GM18909 (cell line): Measurements from ENCODE around the gene WIF1.

Experiments
- ATAC-seq: cut with Tn5 transposase; IDR thresholded peaks from one replicate; pipeline ENCODE4 v1.9.1; 2021; ENCODE audit warnings: mild to moderate bottlenecking; ENCODE audit not compliant: unreplicated experiment, poor library complexity

WIF1 gene

DNA sequence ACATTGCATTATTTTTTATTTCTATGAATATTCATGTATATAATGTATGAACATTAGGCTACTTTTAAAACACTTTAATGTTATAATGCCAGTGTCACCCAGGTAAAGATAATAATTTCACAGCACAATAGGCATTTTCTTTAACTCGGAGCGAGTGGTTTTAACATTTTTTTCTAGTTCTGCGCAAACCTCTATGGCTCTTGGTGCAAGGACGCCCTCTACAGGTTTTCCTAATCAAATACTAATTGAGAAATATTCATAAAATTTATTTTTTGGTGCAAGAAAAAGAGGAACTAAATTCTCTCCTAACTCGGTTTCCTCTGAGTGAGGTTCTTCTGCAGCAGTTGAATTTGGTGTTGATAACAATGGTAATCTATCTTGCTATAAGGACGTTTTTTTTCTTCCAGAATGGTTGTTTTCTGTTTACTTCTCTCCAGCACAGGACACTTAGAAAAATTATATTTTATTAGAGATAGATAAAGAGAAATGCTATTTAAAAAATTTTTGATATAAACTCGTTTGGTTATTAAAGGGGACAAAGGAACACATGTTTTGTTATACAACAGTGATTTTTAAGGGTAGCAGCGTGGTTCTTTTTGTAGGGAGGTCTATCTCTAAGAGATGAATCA lies 2.4 kb upstream of the WIF1 start:
- no peak for ATAC-seq

GRCh38 chr12:65122703-65123102 lies 1.6 kb upstream of the WIF1 start:
- ATAC-seq, result no peak

DNA sequence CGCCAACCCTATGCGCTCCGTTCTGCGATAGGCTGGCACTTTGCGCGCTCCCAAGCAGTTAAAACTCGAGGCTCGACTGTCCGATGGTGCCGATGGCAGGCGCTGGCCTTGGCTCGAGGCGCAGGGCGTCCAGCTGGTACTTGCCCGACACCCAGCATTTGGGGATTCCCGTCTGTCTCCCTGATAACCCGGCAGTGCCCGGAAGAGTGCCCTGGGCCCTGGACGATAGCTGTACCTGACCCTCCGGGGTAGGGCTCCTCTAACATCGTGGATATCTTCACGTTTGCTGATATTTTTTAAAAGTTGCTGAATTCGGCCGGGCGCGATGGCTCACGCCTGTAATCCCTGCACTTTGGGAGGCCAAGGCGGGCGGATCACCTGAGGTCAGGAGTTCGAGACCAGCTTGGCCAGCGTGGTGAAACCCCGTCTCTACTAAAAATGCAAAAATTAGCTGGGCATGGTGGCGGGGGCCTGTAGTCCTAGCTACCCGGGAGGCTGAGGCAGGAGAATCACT lies 908 bp upstream of the WIF1 start:
- no peak for ATAC-seq

- ATAC-seq, result no peak
Measured at GRCh38 chr12:65119063-65119462, 2.0 kb downstream of the WIF1 start.

DNA sequence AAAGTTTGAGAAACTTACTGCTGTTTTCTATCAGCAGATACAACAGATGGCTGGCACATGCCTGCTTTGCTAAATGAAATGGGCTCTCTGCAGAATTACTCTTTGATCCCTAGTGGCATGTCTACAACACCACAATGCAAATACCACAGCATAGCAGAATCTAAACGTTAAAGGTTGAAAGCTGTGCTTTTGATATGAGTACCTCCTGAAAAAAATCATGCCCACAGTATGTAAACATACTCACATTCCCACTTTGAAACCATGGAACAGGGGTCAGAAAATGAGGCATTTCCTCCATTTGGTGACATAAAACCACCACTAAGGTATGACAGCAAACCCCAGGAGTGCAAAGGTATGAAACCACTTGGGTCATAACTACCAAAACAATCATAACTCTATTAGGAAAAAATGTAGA lies 7.5 kb downstream of the WIF1 start:
- ATAC-seq, result no peak

DNA sequence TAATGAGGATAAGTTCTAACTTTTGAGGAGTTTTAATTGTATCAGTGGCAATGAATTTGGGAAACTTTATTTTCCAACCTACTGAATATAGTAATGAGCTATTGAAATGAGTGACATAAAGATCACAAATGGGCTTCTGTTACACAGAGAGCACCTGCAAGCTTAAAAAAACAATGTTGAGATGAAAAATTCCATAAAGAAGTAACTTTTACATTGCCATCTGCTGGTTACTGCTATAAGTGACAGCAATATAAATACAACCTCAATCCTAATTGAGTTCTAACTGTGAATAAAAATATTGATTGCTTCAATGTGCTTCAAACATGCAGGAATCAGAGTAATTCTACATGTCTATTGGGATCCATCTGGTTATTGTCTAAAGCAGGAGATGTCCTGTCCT lies 14.2 kb downstream of the WIF1 start:
- no peak for ATAC-seq

GRCh38 chr12:65100140-65100539 lies 21.0 kb downstream of the WIF1 start:
- no peak for ATAC-seq

- no peak for ATAC-seq
Measured at GRCh38 chr12:65099182-65099581, 21.9 kb downstream of the WIF1 start.

GRCh38 chr12:65098364-65098763 lies 22.7 kb downstream of the WIF1 start:
- no peak for ATAC-seq

GRCh38 chr12:65094722-65095121 lies 26.4 kb downstream of the WIF1 start:
- no peak for ATAC-seq

DNA sequence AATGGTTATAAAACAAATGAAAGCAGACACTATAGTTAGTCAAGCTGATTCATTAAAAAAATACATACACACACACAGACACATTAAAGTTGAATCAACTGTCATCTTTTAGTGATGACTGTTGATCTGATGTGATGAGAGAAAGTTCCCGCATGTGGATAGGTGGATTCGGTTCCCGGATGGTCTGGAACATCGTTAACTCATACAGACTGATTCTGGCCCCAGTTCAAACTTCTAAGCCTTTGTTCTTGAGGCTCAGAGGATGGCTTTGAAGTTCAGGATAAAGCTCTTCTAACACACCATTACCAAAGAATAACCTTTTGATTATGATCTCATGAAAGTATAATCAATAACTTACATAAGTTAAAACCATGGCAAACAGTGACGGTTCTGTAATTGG lies 27.5 kb downstream of the WIF1 start:
- no peak for ATAC-seq

- no peak for ATAC-seq
Measured at GRCh38 chr12:65090461-65090860, 30.6 kb downstream of the WIF1 start.

DNA sequence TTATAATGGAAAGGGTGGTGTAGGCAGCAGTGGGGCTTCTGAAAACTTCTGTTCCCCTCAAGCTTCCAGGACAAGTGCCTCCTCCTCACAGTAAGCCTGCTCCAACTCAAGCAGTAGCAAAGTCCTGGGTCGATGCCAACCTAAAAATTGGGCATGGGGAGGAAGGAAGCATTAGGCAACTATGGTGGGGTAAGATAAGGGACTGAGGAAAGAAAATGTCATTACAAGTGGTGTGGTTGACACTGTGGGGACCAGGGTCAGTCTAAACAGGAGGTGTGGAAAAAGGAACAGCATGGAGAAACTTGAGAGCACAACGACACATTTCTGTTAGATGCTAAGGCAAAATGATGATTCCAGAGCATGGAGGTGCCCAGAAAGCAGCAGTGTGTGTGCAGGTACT lies 34.9 kb downstream of the WIF1 start:
- ATAC-seq, result no peak

DNA sequence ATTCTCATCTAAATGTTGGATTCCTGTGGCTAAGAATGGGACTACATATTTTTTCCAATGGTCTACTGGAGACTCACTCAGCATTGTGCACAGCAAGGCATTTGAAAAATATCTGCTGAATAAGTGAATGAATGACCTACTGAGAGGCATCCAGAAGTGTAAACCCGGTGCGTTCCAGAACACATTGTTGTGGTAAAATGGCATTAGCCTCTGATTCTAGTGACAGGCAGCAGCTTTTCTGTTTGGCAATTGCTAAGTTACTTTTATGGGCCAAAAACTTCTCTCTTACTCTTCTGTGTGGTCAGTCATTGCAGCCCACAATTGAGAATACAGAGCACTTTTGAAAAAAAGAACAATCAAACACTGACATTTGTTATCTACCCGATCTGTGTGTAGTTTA lies 36.5 kb downstream of the WIF1 start:
- no peak for ATAC-seq

DNA sequence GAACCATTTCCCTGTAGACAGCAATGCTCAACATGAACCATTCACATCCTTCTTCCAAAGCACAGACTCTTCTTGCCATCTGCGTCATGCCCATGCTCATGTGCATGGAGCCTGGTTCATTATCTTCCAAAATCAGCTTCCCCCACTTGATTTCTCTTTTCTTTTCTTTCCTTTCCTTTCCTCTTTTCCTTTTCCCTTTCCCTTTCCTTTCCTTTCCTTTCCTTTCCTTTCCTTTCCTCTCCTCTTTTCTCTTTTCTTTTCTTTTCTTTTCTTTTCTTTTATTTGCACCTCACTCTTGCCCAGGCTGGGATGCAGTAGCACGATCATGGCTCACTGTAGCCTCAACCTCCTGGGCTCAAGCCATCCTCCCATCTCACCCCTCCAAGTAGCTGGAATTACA lies 37.5 kb downstream of the WIF1 start:
- ATAC-seq, result no peak

- ATAC-seq, result no peak
Measured at GRCh38 chr12:65082406-65082805, 38.7 kb downstream of the WIF1 start.

- no peak for ATAC-seq
Measured at GRCh38 chr12:65081496-65081895, 39.6 kb downstream of the WIF1 start.

DNA sequence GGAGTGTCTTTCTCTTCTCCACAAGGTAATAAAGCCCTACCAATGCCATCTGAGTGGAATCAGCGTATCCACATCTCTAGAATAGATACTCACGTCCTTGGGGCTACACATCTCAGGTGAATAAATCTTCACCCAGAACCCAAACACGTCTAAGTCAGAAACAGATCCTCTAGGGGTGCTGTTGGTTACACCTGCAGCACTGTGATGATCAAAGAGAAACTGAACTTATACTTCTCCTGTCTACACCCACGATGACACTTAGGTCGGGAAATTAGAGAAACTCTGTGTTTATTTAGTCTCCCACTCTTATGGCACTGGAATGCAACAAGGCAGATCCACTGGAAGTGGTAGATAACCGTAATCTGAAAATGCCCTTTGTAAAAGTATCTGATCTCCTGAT lies 46.2 kb downstream of the WIF1 start:
- ATAC-seq, result no peak

DNA sequence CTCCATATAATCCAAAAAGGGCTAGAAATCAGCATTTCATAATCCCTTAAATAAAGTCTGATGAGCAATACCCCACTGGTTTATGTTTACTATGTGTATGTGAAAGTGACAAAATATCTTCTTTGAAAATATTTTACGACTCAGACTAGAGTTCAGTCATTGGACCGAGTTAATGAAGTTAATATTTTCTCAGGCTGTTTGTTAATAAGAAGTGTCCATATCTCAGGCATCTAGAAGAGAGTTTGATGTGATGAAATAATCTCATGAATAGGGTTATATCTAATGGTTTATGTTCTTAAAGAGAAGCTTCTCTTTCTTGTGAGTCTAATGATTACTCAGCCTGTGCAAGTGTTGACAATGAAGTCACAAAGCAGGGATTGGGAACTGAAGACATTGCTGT lies 51.8 kb downstream of the WIF1 start:
- no peak for ATAC-seq

GRCh38 chr12:65067383-65067782 lies 53.7 kb downstream of the WIF1 start:
- ATAC-seq, result no peak

- ATAC-seq, result no peak
Measured at GRCh38 chr12:65055859-65056258, 65.2 kb downstream of the WIF1 start.

- ATAC-seq, result no peak
Measured at GRCh38 chr12:65051218-65051617, 69.9 kb downstream of the WIF1 start.

DNA sequence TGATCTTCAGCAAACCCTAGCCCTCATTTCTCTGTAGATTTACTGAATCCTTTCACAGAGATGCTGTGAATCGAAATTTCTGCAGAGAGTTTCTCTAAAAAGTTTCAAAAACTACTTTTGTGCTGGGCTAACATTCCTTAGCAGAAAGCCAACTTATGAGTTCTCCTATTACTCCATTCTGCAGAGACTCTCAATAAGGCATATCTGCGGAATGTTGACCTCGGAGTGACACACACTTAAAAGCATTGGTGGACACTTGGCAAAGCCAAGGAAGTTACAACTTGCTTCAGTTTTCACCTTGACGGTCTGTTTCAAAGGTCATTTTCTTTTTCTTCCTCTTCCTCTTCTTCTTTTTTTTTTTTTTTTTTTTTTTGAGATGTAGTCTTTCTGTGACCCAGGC lies 75.8 kb downstream of the WIF1 start:
- ATAC-seq, result no peak
